Measurements from ENCODE around the gene LIPC. TPM values are rescaled to one million over a fixed set of nuclear protein-coding genes. Genes with fewer than 3 reads are reported as not detected.

The LIPC gene
- total RNA-seq, 1 experiment from 2014 or later, result not detected

DNA sequence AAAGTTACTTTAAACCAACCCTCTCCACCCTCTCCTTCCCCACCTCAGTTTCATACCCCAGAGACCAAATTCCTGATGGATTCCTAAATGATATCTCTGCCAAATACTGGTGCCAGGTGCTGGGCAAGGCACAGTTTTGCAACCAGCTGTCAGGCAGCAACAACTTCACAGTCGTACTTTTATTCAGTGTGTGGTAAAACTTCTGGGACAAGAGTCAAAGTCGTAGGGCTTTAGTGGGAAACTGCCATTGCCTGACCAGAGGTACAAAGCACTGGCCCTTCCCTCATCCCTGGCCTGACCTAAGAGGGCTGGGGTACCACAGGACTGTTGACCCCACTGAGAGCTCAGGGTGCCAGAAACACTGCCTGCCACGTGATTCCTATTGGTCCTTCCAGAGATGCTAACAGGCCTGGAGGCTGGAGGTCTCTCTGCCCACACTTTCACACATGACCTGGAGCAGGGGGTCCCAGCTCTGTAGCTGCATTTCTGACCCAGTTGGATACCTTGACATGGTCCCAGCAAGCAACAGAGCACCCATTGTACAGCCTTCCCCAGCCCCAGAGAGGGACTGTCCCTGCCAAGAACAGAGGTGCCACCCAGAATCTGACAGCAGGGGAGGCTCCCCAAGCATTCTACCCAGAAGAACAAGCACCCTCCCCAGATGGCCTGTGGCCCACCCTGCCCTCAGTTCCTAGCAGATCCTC, 59.9 kb downstream of the LIPC start:
- DNase-seq (ENCODE audit: low spot score), result no peak
- Histone ChIP-seq H3K9me3 (ENCODE audit: low read depth, low read length, poor library complexity, severe bottlenecking) (no peaks in the 10 kb centered on the region), H3K27me3 (replicated peaks; ENCODE audit: insufficient read depth, low read depth, low read length, poor library complexity) (no peaks in the 10 kb centered on the region), H3K36me3 (ENCODE audit: insufficient read depth, low read length, poor library complexity, severe bottlenecking) (no peaks in the 10 kb centered on the region), H3K27ac (ENCODE audit: low read depth, low read length, poor library complexity, severe bottlenecking) (no peak overlapping the region), H3K4me1 (ENCODE audit: insufficient read depth, low read length, poor library complexity, severe bottlenecking) (peaks cover 6% of the 10 kb centered on the region), H3K4me3 (ENCODE audit: low read depth, low read length, poor library complexity, severe bottlenecking) (no peak overlapping the region)
- TF ChIP-seq EZH2 (IDR thresholded peaks at IDR 0.05; ENCODE audit: borderline replicate concordance, low read depth, low read length, poor library complexity, severe bottlenecking), result no peak
- TF ChIP-seq, protein P1, sequence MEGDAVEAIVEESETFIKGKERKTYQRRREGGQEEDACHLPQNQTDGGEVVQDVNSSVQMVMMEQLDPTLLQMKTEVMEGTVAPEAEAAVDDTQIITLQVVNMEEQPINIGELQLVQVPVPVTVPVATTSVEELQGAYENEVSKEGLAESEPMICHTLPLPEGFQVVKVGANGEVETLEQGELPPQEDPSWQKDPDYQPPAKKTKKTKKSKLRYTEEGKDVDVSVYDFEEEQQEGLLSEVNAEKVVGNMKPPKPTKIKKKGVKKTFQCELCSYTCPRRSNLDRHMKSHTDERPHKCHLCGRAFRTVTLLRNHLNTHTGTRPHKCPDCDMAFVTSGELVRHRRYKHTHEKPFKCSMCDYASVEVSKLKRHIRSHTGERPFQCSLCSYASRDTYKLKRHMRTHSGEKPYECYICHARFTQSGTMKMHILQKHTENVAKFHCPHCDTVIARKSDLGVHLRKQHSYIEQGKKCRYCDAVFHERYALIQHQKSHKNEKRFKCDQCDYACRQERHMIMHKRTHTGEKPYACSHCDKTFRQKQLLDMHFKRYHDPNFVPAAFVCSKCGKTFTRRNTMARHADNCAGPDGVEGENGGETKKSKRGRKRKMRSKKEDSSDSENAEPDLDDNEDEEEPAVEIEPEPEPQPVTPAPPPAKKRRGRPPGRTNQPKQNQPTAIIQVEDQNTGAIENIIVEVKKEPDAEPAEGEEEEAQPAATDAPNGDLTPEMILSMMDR (conservative IDR thresholded peaks at IDR 0.05; ENCODE audit: low read depth, low read length), result no peak
- ChIA-PET POLR2A (ENCODE audit: low non-redundant PET) (no interaction called here), CTCF (no interaction called here)
- intact Hi-C loops (cut with micrococcal nuclease; ENCODE audit: unreplicated experiment), result no loop called here
- no TSS peak for BruUV-seq (replicated peaks)

DNA sequence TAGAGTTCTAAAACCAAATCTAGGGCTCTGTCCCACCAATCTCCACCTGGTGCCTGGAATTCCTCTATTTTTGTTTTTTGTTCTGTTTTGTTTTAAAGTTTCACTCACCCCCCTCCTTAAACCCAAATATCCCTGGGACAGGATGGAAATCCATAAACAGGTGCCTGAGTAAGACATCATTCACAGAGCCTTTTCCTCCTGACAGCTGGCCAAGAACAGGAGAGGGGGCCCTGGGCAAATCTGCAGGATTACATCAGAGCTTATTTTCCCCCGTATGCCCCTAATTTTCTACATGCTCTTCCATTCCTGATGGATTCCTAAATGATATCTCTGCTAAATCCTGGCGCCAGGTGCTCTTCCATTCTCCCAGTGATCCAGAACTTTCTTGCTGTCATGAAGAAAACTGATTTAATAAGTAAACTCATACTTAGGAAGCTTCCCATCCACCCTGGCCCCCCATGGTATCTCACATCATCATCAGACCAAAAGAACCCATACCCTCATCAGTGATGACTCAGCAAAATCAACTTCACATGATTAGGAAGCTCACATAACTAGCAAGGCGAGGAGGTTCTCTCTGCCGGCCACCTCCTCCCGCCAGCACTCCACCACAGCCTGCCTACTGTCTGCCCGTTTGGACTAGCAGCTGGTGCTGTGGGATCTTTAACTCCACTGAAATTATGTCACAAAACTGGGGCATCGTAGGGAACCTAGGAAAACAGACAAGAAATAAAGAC, 61.0 kb downstream of the LIPC start:
- DNase-seq (ENCODE audit: low spot score), result no peak
- intact Hi-C loops (cut with micrococcal nuclease; ENCODE audit: unreplicated experiment), result no loop called here
- Histone ChIP-seq H3K4me3 (ENCODE audit: low read depth, low read length, poor library complexity, severe bottlenecking) (no peak overlapping the region), H3K9me3 (ENCODE audit: low read depth, low read length, poor library complexity, severe bottlenecking) (no peaks in the 10 kb centered on the region), H3K36me3 (ENCODE audit: insufficient read depth, low read length, poor library complexity, severe bottlenecking) (no peaks in the 10 kb centered on the region), H3K27me3 (replicated peaks; ENCODE audit: insufficient read depth, low read depth, low read length, poor library complexity) (no peaks in the 10 kb centered on the region), H3K27ac (ENCODE audit: low read depth, low read length, poor library complexity, severe bottlenecking) (no peak overlapping the region), H3K4me1 (ENCODE audit: insufficient read depth, low read length, poor library complexity, severe bottlenecking) (peaks cover under 1% of the 10 kb centered on the region)
- ChIA-PET CTCF (no interaction called here), POLR2A (ENCODE audit: low non-redundant PET) (no interaction called here)
- TF ChIP-seq EZH2 (IDR thresholded peaks at IDR 0.05; ENCODE audit: borderline replicate concordance, low read depth, low read length, poor library complexity, severe bottlenecking), result no peak
- TF ChIP-seq, protein P1 (conservative IDR thresholded peaks at IDR 0.05; ENCODE audit: low read depth, low read length), result no peak
- BruUV-seq (replicated peaks), result no TSS peak

DNA sequence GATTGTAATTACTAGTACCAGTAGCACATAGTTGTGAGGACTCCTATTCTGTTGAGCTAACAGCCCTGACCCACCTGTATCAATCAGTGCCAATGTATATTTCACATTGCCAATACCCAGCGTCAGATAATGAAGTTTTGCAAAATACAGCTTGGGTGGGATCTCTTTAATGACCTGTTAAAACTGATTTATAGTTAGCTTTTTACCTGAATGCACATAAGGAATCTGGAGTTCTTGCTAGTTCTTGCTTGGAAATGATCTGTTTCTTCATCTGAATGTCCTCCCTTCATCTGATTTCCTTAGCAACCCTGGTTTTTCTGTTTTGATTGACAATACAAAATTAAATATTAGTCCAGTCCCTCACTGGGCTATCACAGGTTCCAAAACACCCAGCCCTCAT, 62.8 kb downstream of the LIPC start:
- no peak overlapping the region for H3K27ac ChIP-seq (ENCODE audit: low read depth, low read length, poor library complexity, severe bottlenecking)
- no peak for DNase-seq (ENCODE audit: low spot score)
- H3K36me3 ChIP-seq (ENCODE audit: insufficient read depth, low read length, poor library complexity, severe bottlenecking), result no peaks in the 10 kb centered on the region
- H3K27me3 ChIP-seq (replicated peaks; ENCODE audit: insufficient read depth, low read depth, low read length, poor library complexity), result no peaks in the 10 kb centered on the region
- no peak for TF ChIP-seq EZH2 (IDR thresholded peaks at IDR 0.05; ENCODE audit: borderline replicate concordance, low read depth, low read length, poor library complexity, severe bottlenecking)
- TF ChIP-seq, protein P1 (conservative IDR thresholded peaks at IDR 0.05; ENCODE audit: low read depth, low read length), result no peak
- H3K4me1 ChIP-seq (ENCODE audit: insufficient read depth, low read length, poor library complexity, severe bottlenecking), result no peaks in the 10 kb centered on the region
- ChIA-PET CTCF (no interaction called here), POLR2A (ENCODE audit: low non-redundant PET) (no interaction called here)
- intact Hi-C loops (cut with micrococcal nuclease; ENCODE audit: unreplicated experiment), result no loop called here
- H3K4me3 ChIP-seq (ENCODE audit: low read depth, low read length, poor library complexity, severe bottlenecking), result no peak overlapping the region
- no TSS peak for BruUV-seq (replicated peaks)
- H3K9me3 ChIP-seq (ENCODE audit: low read depth, low read length, poor library complexity, severe bottlenecking), result no peaks in the 10 kb centered on the region

Data from A673 (cell line).